NOMO-1 treated with DMSO at 0.1 percent for 48 hours (cell line): ENCODE results near the gene HELQ.
"Not testable (repeated sequence)": the region's sequence is repeated elsewhere in the genome, so short reads cannot be mapped to it uniquely, and the experiment has no call there.

Source experiments
- DNase-seq: peaks from one replicate; lab custom pipeline; 2025; ENCODE audit not compliant: unreplicated experiment; lab: John Stamatoyannopoulos, UW

The HELQ gene

DNA sequence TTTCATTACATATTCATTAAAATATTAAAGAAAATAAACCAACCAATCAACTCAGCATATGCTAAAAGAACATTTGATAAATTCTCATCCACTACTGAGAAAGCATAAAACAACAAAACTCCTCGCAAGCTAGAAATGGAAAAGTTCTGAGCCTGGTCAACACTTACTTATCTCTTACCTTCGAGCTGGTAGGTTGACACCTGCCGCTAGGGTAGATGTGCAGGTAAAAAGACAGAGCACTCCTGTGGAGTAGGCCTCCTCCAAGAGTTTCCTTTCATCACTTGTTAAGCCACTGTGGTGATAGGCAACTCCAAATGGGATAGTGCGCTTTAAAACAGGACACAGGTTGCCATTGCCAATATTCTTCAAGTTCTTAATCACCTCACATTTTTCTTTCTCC lies 18.9 kb downstream of the HELQ start:
- DNase-seq: no peak

DNA sequence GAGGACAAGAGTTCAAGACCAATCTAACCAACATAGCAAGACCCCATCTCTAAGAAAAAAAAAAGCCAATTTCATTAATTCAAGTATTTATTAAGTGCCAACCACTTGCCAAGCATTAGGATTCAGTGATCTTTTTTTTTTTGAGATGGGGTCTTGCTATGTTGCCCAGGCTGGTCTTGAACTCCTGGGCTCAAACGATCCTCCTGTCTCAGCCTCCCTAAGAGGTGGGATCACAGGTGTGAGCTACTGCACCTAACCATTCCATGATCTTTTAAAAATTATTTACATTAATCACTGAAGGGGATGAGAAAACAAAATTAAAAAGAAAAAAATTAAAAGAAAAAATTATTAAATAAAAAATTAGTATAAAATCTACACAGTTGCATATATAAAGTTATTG lies 24.4 kb downstream of the HELQ start:
- no peak for DNase-seq

DNA sequence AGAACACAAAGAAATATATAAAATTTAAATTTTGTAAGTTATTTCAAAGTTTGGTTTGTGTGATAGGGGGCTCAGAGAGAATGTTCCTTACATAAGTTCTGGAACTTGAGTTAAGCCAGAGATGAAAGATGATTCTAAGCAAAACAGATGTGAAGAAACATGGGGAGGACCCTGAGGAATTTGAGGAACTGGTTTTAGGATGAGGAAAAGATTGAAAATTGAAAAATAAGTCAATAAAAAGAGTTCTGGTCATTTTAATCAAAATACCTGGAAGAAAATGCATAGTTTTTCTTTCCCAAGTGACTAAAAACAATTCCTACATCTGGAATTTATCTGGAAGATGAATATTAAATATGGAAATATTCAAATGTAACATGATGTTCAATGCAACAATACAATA lies 37.4 kb downstream of the HELQ start:
- DNase-seq: no peak

DNA sequence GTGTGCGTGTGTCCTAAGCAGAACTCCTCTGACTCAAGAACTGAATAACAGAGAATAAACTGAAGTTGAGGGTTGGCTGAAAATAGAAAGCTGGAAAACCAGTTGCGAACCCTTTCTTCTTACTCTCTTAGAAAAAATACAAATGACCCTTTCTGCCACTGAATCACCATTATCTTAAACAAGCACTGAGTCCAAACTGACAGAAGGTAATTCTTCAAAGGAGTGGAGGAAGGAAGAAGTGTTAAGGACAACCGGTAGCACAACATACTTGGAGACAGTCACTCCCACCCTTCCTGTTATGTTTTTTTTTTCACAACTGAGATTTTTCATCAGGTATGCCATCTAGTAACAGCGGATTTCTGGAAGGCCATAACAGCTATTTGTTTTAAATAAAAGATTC lies 38.1 kb downstream of the HELQ start:
- DNase-seq: no peak

DNA sequence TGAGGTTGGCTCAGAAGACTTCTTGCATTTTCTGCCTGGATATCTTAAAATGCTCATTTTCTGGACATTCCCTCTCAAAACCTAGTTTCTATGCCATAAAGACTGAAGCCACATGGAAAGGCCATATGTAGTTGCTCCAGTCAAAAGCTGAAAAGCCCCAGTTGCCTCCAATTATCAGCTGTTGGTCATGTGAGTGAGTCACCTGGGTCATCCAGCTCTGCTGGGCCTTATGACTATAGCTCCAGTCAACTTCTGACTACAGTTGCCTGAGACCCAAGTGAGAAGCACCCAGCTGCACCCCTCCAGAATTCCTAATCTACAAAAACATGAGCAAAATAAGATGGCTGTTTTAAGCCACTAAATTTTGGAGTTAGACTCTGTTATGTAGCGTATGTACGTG lies 41.9 kb downstream of the HELQ start:
- no peak for DNase-seq

DNA sequence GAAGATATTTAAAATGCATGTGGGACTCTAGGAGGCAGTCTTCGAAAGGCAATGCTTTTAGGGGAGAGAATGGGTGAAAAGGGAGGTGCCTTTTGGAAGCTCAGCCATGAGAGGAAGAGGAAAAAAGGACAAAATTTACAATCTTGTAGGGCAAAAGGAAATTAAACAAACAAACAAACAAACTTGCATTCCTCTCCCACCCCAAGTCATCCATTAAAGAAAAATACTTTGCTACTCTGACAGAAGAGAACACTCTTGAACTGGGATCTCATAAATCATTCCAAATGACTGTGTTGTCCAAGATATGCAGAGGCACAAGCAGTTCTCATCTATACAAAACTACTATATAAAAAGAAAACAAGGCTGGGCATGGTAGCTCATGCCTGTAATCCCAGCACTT lies 46.7 kb downstream of the HELQ start:
- no peak for DNase-seq

DNA sequence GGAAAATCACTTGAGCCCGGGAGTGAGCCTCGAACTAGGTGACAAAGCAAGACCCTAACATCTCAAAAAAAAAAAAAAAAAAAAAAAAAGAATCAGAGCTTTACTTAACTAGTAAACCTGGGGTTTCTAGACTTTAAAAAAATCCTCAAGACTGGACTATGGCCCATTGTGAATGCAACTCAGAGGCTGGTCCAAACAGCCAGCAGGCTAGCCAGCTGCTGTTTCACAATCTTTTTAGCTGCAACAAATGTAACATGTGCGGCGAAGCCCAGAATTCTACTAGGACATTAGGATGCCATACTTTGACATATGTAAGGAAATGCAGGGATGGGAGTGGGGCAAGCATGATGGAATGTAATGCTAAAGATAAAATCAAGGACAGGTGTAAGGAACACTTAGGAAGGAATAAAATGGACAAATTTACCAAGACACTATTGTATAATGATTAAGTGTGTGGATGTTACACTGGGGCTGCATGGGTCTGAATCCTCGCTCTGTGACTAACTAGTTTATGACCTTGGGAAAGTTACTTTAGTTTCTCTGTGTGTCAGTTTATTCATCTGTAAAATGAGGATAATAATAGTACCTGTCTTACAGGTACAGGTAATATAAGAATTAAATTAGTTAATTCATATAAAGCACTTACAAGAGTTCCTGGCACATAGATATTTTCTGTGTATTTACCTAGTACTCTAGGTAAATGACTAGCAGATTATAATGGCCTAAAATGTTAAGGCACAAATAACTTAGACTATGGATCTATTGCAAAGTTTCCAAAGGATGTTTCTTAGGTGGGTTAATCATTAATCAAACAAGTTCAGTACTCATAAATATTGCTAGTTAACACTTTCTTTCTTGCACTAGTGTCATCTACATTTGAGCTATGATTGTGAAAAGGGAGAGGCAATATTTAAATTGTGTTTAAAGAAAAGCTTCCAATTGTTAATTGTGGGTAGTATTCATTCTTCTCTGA lies 49.5 kb downstream of the HELQ start:
- no peak for DNase-seq

DNA sequence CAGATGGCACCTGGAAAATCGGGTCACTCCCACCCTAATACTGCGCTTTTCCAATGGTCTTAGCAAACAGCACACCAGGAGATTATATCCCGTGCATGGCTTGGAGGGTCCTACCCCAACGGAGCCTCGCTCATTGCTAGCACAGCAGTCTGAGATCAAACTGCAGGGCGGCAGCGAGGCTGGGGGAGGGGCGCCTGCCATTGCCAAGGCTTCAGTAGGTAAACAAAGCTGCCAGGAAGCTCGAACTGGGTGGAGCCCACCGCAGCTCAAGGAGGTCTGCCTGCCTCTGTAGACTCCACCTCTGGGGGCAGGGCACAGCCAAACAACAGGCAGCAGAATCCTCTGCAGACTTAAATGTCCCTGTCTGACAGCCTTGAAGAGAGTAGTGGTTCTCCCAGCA lies 57.5 kb downstream of the HELQ start:
- DNase-seq: not testable (repeated sequence)

DNA sequence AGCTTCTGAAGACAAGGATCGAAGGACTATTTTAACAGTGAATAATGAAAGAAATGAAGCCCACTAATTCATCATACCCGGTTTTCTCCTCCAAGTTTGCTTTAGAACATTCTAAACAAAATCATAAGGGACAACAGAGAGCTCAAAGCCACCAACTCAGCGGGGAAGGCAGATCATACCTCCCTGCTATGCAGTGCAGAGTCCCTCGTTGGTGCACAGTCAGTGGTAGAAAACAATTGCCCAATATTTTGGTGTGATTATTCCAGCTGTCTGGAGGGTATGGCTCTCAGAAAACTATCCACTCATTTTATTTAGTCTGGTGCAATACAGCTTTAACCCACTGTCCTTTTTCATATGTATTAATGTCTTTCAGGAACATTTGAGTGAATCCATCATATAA lies 61.7 kb downstream of the HELQ start:
- DNase-seq: no peak

DNA sequence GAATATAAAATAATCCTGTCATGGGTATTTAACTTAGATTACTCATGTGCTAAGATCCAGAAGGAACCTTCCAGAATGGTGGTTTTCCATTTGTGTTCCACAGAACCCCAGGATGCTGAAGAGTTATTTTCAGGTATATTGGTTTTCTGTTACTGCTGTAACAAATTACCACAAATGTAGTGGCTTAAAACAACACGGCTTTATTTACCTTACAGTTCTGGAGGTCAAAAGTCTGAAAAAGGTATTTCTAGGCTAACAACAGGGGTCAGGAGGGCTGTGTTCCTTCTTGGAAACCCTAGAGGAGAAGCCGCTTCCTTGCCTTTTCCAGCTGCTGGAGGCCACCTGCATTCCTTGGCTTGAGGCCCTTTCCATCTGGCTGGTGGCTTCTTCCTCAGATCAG lies 63.1 kb downstream of the HELQ start:
- DNase-seq: no peak

DNA sequence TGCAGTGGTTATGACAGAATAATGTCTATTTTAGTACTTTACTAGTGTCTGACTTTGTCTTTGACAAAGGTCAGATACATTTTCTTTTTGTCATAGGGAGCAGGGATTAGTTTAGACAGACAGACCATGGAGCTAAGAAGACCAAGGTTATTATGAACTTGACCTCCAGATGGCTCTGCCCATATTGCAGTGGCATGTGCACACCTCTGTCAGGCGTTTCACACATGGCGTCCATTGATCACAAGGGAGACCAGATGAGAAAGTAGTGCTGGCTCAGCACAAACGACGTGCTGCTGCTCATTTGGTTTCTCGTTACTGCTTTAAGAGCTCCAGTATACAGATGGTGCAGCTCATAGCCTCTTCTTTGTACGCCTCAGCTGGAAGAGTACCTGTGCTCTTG lies 64.7 kb downstream of the HELQ start:
- no peak for DNase-seq

DNA sequence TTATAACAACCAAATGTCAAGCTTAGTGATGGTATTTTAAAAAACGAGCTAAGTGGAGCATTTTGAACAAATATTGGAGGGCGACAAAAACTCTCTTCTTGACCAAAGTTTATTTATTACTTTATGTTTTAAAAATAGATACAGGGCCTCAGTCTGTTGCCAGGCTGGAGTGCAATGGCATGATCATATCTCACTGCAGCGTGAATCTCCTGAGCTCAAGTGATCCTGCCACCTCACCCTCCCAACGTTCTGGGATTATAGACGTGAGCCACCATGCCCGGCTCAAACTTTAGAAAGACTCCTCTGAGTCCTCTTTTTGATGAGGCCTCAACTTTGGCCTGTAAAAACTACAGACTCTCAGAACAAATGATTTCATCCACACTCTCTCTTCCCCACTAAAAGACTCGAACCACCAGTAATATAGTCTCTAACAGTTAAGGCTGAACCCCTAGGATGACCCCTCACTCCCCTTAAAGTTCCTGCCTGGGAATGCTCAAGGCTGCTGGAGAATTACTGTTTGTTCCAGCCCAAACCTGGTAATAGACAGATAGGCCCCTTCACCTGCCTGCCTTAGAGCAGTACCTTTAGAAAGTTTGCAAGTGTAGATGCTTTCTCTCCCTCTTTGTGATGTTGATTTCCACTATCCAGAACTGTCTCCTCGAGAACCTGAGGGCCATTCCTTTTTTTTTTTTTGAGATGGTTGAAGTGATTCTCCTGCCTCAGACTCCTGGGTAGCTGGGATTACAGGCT lies 65.7 kb downstream of the HELQ start:
- no peak for DNase-seq

DNA sequence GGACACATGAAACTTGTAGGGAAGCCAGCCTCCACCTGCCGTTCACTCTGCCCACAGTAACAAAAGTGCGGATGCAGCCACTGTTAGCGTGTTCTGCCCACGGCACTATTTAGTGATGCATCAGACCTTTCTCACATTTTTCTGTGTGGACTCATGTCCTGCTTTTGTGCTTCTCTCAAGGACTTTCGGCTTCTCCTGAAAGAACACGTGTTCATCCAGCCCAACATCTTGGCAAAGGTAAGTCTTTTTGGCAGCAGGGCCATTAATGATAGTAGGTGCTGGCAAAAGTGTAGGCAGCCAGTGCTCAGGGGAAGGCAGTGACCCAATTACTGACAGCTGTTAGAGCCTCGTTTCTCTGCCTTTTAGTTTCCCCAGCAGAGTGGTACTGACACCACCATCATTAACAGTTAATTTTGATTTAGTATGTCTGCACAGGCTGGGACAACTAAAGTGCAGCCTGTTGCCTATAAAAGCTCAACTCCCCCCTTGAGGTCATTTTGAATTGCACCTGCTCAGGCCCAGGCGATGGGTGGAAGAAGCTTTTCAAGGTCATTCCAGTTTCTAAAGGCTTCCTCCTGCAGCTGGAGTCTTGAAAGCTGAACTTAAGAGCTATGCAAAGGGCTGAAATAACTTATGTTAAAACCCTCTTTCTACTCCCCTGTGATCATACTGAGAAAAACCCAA lies 66.4 kb downstream of the HELQ start:
- no peak for DNase-seq

DNA sequence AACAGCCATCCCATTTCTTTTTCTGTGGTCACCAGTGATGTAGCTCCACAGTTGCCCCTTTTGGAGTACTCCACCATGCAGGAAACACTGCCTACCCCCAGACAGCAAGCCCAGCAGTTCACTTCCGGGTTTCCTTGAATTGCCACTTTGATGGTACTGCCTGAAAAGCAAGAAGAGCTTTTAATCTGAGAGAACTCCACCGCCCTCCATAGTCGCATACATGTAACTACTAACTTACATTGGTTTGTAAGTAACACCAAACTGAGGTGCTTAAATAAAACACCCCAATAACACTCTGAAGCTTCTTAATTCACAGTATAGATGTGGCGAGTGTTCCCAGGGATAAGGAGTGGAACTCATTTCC lies 67.3 kb downstream of the HELQ start:
- DNase-seq: no peak

DNA sequence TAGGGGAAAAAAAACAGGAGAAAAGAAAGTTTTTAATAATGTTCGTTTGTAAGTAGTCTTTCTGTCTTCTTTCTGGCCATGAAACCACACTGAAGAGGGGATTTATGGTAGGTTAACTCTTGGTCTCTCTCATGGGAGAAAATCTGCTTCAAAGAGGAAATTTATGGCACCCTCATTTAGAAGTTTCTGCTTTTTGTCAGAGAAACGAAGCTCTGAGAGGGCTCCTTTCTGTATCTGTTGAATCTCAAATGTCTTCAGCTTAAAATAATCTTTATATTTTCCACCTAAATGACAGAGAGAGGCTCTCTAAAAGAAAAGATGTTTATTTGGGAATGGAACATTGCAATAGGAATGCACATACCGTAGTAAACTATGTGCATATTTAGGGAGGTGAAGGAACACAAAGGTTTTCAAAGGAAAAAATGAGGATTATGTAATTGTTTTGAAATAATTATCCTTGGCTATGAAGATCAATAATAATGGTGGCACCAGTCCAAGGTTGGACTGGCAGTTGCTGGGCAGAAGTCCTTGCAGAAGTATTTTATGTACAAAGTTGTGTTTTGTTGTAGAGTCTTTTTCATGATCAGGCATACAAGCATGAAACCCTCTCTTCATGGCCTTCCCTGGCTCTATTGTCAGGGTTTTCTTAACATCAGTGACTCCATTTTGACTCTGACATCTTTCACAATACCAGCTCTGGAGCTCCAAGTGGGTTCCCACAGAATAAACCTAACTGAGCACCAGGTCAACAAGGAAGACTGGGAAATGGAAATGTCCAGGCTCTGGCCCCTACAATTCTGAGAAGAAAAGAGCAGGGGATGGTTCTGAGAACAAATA lies 67.9 kb downstream of the HELQ start:
- DNase-seq: no peak

DNA sequence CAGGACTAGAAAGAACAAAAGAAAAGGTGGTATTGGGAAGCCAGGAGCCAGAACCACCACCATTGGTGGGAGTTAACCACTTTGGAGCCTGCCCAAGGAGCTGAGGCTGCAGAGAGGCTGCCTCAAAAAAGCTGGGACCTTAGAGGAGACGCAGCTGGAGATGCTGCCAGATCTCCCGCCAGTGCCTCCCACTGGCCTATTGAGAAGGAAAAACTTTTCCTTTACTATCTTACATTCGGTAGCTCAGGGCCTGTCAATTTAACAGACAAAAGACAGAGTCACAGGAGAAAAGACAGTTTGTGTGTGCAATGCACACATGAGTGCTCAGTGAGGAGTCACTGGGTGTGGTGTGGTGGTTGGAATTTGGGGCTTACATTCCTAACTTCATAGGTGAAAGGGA lies 68.6 kb downstream of the HELQ start:
- no peak for DNase-seq

DNA sequence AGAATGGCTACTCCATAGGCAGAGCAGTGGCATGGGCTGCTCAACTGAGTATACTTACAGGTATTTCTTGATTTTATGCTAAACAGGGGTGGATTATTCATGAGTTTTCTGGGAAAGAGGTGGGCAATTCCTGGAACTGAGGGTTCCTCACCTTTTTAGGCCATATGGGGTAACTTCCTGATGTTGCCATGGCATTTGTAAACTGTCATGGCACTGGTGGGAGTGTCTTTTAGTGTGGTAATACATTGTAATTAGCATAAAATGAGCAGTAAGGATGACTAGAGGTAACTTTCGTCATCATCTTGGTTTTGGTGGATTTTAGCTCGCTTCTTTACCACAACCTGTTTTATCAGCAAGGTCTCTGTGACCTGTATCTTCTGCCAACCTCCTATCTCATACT lies 72.8 kb downstream of the HELQ start:
- DNase-seq: no peak

DNA sequence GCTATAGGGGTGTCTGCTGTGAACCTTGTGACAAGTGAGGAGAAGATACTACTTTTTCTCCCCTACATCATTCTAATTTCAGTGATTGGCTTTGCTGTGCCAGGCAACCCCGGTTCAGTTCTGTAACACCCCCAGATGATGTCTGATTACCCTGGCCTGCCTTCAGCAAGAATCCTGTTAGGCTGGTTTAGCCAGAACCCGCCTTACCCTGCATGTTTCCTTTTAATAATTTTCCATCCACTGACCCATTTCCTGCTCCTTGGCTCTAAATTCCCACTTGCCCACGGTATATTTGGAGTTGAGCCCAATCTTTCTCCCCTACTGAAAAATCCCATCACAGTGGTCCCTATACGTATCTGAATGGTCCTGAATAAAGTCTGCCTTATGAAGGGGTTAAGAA lies 74.5 kb downstream of the HELQ start:
- DNase-seq: no peak

DNA sequence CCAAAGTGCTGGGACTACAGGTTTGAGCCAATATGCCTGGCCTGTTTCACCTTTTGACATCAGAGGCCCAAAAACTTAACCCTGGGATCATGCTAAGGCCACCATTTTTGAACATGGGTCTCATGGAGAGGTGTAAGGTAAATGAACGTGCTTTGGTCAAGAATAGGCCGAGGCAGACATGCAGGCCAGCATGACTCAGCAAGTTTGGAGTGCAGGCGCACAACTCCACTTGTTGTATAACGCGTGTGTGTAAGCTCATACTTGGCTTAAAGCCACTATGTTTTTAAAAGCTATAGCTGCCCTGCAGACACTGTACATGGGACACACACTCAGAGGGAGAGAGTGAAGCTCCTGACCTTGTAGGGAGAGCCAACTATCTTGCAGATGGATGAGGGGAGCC lies 77.2 kb downstream of the HELQ start:
- no peak for DNase-seq

DNA sequence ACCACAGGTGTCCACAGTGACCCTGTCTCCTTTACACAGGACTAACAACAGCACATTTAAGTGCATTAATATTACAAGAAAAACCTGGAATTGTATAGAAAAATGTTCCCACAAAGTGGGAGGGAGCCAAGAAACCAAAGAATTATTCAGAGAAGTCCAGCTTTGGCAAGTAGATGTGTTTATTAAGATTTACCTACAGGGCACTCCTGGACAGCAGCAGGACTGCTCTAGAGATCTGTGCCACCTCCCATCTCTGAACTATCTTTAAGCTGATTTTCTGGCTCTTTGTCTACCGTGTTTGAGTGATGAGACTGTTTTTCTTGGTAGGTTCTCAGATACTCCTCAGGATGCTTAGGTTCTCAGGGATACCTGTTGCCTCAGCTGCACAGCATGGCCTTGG lies 82.7 kb downstream of the HELQ start:
- DNase-seq: no peak

DNA sequence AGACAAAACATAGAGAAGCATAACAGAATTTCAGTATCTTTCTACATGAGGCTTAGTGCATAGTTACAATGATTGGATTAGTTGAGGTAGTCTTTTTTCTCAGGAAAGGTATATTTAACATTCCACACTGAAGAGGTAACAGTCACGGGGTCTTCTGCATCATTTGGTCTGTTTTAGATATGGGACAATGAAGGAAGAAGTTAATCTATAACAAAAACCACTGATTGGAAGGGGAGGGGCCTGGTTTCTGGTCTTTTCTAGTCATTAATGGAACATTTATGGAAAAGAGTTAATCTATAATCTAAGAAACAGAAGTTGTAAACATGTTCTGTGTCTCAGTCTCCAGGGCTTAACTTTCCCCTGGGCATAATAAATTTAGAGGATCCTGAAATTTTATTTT lies 83.7 kb downstream of the HELQ start:
- DNase-seq: no peak
